ENCODE measurements around the gene LRCH3. TPM values are rescaled to one million over a fixed set of nuclear protein-coding genes. Genes with fewer than 3 reads are reported as not detected.
A peak's percentile ranks its signal among the peaks of the same experiment; 100 is the strongest.

LRCH3 gene
- total and polyA plus RNA-seq, 7 donors = 4.8 to 154 (median 44.7) TPM

DNA sequence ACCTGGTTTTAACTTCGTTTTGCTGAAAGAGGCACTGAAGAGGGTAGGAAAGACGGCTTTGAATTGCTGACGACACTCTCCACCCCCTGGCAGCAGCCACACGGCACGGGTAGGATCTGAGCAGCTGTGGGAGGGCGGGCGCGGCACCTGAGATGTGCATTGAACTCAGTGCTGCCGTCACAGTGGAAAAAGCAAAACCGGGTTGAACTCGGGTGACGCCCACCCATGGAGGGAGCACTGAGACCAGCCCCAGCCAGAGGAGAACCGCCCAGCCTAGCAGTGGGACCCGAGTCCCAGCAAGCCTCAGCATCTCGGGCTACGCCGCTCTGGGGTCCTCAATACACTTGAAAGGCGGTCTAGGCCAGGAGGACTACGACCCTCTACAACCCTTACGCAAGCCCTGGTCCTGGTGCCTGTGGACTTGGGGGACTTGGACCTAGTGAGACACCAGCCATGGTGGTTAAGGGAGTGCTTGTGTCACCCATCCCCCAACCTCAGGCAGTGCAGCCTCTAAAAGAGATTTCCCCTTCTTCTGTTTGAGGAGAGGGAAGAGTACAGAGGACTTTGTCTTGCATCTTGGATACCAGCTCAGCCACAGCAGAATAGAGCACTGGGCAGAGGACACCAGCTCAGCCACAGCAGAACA, 108.9 kb downstream of the LRCH3 start:
- H3K9me3 ChIP-seq = no peaks in the 10 kb centered on the region
- no peaks in the 10 kb centered on the region for H3K36me3 ChIP-seq
- TF ChIP-seq, protein P1, sequence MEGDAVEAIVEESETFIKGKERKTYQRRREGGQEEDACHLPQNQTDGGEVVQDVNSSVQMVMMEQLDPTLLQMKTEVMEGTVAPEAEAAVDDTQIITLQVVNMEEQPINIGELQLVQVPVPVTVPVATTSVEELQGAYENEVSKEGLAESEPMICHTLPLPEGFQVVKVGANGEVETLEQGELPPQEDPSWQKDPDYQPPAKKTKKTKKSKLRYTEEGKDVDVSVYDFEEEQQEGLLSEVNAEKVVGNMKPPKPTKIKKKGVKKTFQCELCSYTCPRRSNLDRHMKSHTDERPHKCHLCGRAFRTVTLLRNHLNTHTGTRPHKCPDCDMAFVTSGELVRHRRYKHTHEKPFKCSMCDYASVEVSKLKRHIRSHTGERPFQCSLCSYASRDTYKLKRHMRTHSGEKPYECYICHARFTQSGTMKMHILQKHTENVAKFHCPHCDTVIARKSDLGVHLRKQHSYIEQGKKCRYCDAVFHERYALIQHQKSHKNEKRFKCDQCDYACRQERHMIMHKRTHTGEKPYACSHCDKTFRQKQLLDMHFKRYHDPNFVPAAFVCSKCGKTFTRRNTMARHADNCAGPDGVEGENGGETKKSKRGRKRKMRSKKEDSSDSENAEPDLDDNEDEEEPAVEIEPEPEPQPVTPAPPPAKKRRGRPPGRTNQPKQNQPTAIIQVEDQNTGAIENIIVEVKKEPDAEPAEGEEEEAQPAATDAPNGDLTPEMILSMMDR (IDR thresholded peaks at IDR 0.05) = no peak
- no peak for TF ChIP-seq EP300 (IDR thresholded peaks at IDR 0.05)
- no peak for TF ChIP-seq POLR2AphosphoS5 (IDR thresholded peaks at IDR 0.05)
- TF ChIP-seq POLR2A (IDR thresholded peaks at IDR 0.05) = no peak
- no peaks in the 10 kb centered on the region for H3K4me1 ChIP-seq
- no peak for DNase-seq
- 60 to 82% methylated on average over 20 of the region's 20 CpGs for WGBS, 2 donors
- H3K27me3 ChIP-seq = no peaks in the 10 kb centered on the region
- intact Hi-C loops (cut with DNase I) = no loop called here
- no peak overlapping the region for H3K4me3 ChIP-seq
- H3K27ac ChIP-seq = no peak overlapping the region

DNA sequence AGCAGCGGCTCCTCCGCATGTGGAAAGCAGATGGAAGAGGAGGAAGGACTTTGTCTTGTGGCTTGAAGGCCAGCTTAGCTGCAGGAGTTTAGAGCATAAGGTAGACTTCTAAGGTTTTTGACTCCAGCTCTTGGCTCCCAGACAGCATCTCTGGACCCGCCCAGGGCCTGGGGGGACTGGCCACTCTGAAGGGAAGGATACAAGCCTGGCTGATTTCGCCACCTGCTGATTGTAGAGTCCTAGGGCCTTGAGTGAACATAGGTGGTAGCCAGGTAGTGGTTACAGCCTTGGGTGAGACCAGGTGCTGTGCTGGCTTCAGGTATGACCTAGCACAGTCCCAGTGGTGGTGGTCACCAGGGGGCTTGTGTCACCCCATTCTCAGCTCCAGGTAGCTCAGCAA, 110.6 kb downstream of the LRCH3 start:
- intact Hi-C loops (cut with DNase I) = no loop called here
- H3K27ac ChIP-seq = no peak overlapping the region
- H3K9me3 ChIP-seq = no peaks in the 10 kb centered on the region
- peaks cover 0 to 10% (median 5%) of the 10 kb centered on the region in 4 donors for H3K4me1 ChIP-seq
- no peaks in the 10 kb centered on the region for H3K36me3 ChIP-seq
- H3K4me3 ChIP-seq = no peak overlapping the region
- DNase-seq = no peak
- H3K27me3 ChIP-seq = no peaks in the 10 kb centered on the region
- WGBS, 2 donors = 84 to 97% methylated on average over 4 of the region's 4 CpGs
- TF ChIP-seq POLR2AphosphoS5 (IDR thresholded peaks at IDR 0.05) (no peak), POLR2A (IDR thresholded peaks at IDR 0.05) (no peak), EP300 (IDR thresholded peaks at IDR 0.05) (no peak)
- TF ChIP-seq, protein P1 (IDR thresholded peaks at IDR 0.05) = no peak

DNA sequence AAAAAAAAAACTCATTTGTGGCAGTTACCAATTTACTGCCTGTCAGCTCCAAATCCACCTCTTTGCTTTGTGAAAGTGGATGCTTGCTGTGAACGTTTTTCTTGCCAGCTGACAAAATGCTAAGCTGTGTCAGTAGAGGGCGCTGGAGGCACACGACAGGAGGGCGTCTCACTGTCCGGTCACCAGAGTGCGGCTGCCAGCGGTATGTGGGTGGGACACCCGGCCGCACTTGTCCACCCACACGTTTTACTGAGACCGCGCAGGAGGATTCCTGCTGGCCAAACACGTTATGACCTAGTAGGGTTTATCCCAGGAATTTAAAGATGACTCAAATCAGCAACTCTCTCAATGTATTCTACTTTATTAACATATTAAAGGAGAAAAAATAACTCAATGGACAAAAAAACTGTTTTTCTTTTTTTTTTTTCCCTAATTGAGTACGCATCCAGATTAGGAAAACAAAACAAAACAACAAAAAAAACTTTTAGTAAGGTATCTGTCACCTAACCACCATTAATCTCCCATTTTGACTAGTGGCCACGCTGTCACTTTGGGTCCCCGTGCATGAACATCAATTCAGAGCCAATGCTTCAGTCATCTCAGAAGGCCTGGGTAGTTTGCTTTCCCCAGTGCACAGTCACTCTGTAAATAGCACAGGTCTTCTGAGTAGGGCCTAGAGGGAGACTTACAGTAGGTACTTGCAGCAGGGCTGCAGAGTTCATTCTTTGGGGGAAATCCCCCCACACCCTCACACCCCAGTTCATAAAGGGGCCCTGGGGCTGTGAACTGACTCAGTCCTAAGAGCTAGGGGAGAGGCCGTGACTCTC, 115.2 kb downstream of the LRCH3 start:
- intact Hi-C loops (cut with DNase I) = loop anchor here (5.0 kb wide), 1 partner anchor 36 kb away; no protein-coding TSS in a partner anchor
- no peak for TF ChIP-seq POLR2A (IDR thresholded peaks at IDR 0.05)
- TF ChIP-seq, protein P1 (IDR thresholded peaks at IDR 0.05) = peak; percentile 81 to 90 (median 86)
- Histone ChIP-seq H3K27ac (peak overlapping the region in 1 of 4 donors; percentile 15), H3K9me3 (no peaks in the 10 kb centered on the region), H3K27me3 (no peaks in the 10 kb centered on the region), H3K4me1 (peaks cover 0 to 10% (median 5%) of the 10 kb centered on the region in 4 donors), H3K36me3 (no peaks in the 10 kb centered on the region), H3K4me3 (no peak overlapping the region)
- WGBS, 2 donors = 16 to 17% methylated on average over 17 of the region's 17 CpGs
- peak; percentile 95 for DNase-seq

DNA sequence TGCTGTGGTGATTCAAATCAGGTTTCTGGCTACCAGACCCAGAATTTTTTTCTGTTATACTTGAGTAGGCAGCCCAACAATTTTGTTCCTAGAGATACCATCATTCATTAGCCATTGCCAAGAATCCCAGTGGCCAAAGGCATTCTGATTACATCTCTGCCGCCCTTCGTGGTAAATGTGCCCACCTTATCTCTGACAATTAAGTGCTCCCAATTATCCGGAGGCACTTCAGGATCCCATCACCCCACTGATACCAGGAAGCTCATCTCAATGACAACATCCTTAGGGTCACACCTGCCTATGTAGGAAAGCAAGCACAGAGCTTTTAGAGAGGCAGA, 115.8 kb downstream of the LRCH3 start:
- intact Hi-C loops (cut with DNase I) = loop anchor here (5.0 kb wide), 1 partner anchor 35 kb away; no protein-coding TSS in a partner anchor
- no peaks in the 10 kb centered on the region for H3K27me3 ChIP-seq
- WGBS, 2 donors = 72 to 76% methylated on average over 3 of the region's 3 CpGs
- H3K36me3 ChIP-seq = no peaks in the 10 kb centered on the region
- H3K27ac ChIP-seq = peak overlapping the region in 1 of 4 donors; percentile 15
- H3K4me1 ChIP-seq = peaks cover 0 to 10% (median 5%) of the 10 kb centered on the region in 4 donors
- TF ChIP-seq POLR2A (IDR thresholded peaks at IDR 0.05) (no peak), POLR2AphosphoS5 (IDR thresholded peaks at IDR 0.05) (no peak), EP300 (IDR thresholded peaks at IDR 0.05) (no peak)
- TF ChIP-seq, protein P1 (IDR thresholded peaks at IDR 0.05) = no peak
- no peak overlapping the region for H3K4me3 ChIP-seq
- DNase-seq = no peak
- no peaks in the 10 kb centered on the region for H3K9me3 ChIP-seq
